Osteoblast (primary cell): ENCODE measurements around the gene EMC1. TPM values are rescaled to one million over a fixed set of nuclear protein-coding genes. Genes with fewer than 3 reads are reported as not detected.
A peak's percentile ranks its signal among the peaks of the same experiment; 100 is the strongest.

Experiments used
- DNase-seq: peaks from one replicate; pipeline ENCODE4 v3.0.0; 2011; ENCODE audit warnings: low spot score, mixed read lengths; ENCODE audit not compliant: insufficient read length; ENCODE audit errors: missing footprints
- H2AFZ ChIP-seq: 2 replicates; pipeline ENCODE4 v1.6.0; 2011; ENCODE audit warnings: mild to moderate bottlenecking, low read length
- H3K27ac ChIP-seq: 2 replicates; pipeline ENCODE4 v1.5.1; 2011; ENCODE audit warnings: mild to moderate bottlenecking, low read depth, low read length, moderate library complexity
- H3K27me3 ChIP-seq: 2 replicates; pipeline ENCODE4 v1.6.0; 2012; ENCODE audit warnings: mild to moderate bottlenecking, control low read depth, inconsistent platforms, low read length, moderate library complexity; ENCODE audit not compliant: insufficient read depth
- H3K36me3 ChIP-seq: 2 replicates; pipeline ENCODE4 v1.5.1; 2011; ENCODE audit warnings: mild to moderate bottlenecking, low read length, control low read depth, moderate library complexity; ENCODE audit not compliant: insufficient read depth
- H3K4me1 ChIP-seq: 2 replicates; pipeline ENCODE4 v1.5.1; 2011; ENCODE audit warnings: mild to moderate bottlenecking, low read length, control low read depth, moderate library complexity; ENCODE audit not compliant: insufficient read depth
- H3K4me2 ChIP-seq: 2 replicates; pipeline ENCODE4 v1.6.0; 2011; ENCODE audit warnings: mild to moderate bottlenecking, low read length; ENCODE audit not compliant: insufficient read depth
- H3K4me3 ChIP-seq: fragments of 200-600 bp; sonication (generic); 3 replicates; pipeline ENCODE4 v1.5.1; 2012; ENCODE audit warnings: mild to moderate bottlenecking, low read length, inconsistent platforms; ENCODE audit not compliant: insufficient read depth
- H3K79me2 ChIP-seq: 2 replicates; pipeline ENCODE4 v1.6.0; 2012; ENCODE audit warnings: mild to moderate bottlenecking, low read length, control low read depth, inconsistent platforms; ENCODE audit not compliant: insufficient read depth
- H3K9me3 ChIP-seq: 2 replicates; pipeline ENCODE4 v1.5.1; 2011; ENCODE audit warnings: low read depth, low read length, control low read depth
- H4K20me1 ChIP-seq: 2 replicates; pipeline ENCODE4 v1.6.0; 2012; ENCODE audit warnings: mild to moderate bottlenecking, low read length, control low read depth; ENCODE audit not compliant: insufficient read depth
- CTCF ChIP-seq: IDR thresholded peaks from 2 replicates; pipeline ENCODE4 v1.5.1; 2011; ENCODE audit warnings: mild to moderate bottlenecking, low read depth, low read length, moderate library complexity; ENCODE audit errors: extremely low read depth
- total RNA-seq: library from RNA; depleted of rRNA; stranded (reverse); fragments of >200 nt; gene quantifications from 2 replicates; pipeline ENCODE4 v1.2.3, GENCODE V29; 2012

EMC1 gene
- total RNA-seq, 1 donor, result 64.1 TPM

- H3K36me3 ChIP-seq, result peaks cover 92% of the 10 kb centered on the region
- peak; percentile 11 for DNase-seq
- H3K9me3 ChIP-seq, result no peaks in the 10 kb centered on the region
- no peak overlapping the region for H3K27ac ChIP-seq
- no peaks in the 10 kb centered on the region for H4K20me1 ChIP-seq
- H3K4me2 ChIP-seq, result no peak overlapping the region
- TF ChIP-seq CTCF, result peak; percentile 39
- H2AFZ ChIP-seq, result no peak overlapping the region
- H3K4me3 ChIP-seq, result no peak overlapping the region
- H3K4me1 ChIP-seq, result no peaks in the 10 kb centered on the region
- H3K79me2 ChIP-seq, result peaks cover 11% of the 10 kb centered on the region
- H3K27me3 ChIP-seq, result no peaks in the 10 kb centered on the region
Measured at GRCh38 chr1:19179597-19180264, 71.6 kb downstream of the EMC1 start.

GRCh38 chr1:19178734-19179398 is 72.5 kb downstream of the EMC1 start:
- Histone ChIP-seq H3K79me2 (peaks cover 12% of the 10 kb centered on the region), H4K20me1 (no peaks in the 10 kb centered on the region), H3K9me3 (no peaks in the 10 kb centered on the region), H3K27ac (no peak overlapping the region), H3K4me3 (no peak overlapping the region), H3K4me1 (no peaks in the 10 kb centered on the region), H3K27me3 (no peaks in the 10 kb centered on the region), H3K4me2 (no peak overlapping the region), H3K36me3 (peaks cover 92% of the 10 kb centered on the region), H2AFZ (no peak overlapping the region)
- DNase-seq, result no peak
- TF ChIP-seq CTCF, result no peak

GRCh38 chr1:19177811-19178210 is 73.5 kb downstream of the EMC1 start:
- H3K36me3 ChIP-seq, result peaks cover 92% of the 10 kb centered on the region
- H3K79me2 ChIP-seq, result peaks cover 12% of the 10 kb centered on the region
- no peaks in the 10 kb centered on the region for H4K20me1 ChIP-seq
- H3K4me3 ChIP-seq, result no peak overlapping the region
- no peak overlapping the region for H3K4me2 ChIP-seq
- no peaks in the 10 kb centered on the region for H3K4me1 ChIP-seq
- H3K27me3 ChIP-seq, result no peaks in the 10 kb centered on the region
- no peak for DNase-seq
- no peak for TF ChIP-seq CTCF
- H3K9me3 ChIP-seq, result no peaks in the 10 kb centered on the region
- H2AFZ ChIP-seq, result no peak overlapping the region
- no peak overlapping the region for H3K27ac ChIP-seq

DNA sequence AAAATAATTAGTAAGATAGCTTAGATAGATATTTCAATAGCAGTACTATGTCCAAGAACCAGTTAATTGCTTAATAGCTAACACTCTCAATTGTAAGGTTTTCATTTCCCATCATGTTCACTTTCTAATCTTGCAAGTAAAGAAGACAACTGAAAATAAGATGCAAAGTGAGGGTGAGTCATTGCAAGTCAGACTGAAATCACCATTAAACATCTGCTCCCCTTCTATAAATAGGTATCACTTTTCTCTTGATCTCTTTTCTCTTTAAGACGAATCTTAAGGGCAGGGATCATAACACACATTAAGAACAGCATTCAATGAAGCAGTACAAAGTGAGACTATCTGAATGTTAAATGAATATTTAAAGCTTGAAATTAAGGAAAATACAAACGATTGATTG is 81.7 kb downstream of the EMC1 start:
- peaks cover 10% of the 10 kb centered on the region for H4K20me1 ChIP-seq
- peak; percentile 47 for DNase-seq
- H3K4me3 ChIP-seq, result no peak overlapping the region
- no peak for TF ChIP-seq CTCF
- H3K9me3 ChIP-seq, result no peaks in the 10 kb centered on the region
- H3K27ac ChIP-seq, result no peak overlapping the region
- peaks cover 95% of the 10 kb centered on the region for H3K36me3 ChIP-seq
- peaks cover 3% of the 10 kb centered on the region for H3K4me1 ChIP-seq
- H3K4me2 ChIP-seq, result no peak overlapping the region
- H3K27me3 ChIP-seq, result no peaks in the 10 kb centered on the region
- H3K79me2 ChIP-seq, result peaks cover 8% of the 10 kb centered on the region
- no peak overlapping the region for H2AFZ ChIP-seq
